Loucy (cell line): Measurements from ENCODE around the gene ARRDC3.

Experiments used
- H2AFZ ChIP-seq: fragments of 200-600 bp; sonication (generic); 2 replicates; pipeline ENCODE4 v1.6.0; 2016; ENCODE audit warnings: antibody characterized with exemption, mild to moderate bottlenecking, low read length, moderate library complexity
- H3F3A ChIP-seq: fragments of 200-600 bp; 2 replicates; pipeline ENCODE4 v1.6.0; 2016; ENCODE audit warnings: antibody characterized with exemption, low read depth, mild to moderate bottlenecking
- H3K27me3 ChIP-seq: fragments of 200-600 bp; sonication (generic); 2 replicates; pipeline ENCODE4 v1.6.1; 2014; ENCODE audit warnings: low read length, mild to moderate bottlenecking; ENCODE audit not compliant: insufficient read depth, poor library complexity, severe bottlenecking
- H3K36me3 ChIP-seq: fragments of 200-600 bp; sonication (generic); 2 replicates; pipeline ENCODE4 v1.6.1; 2016; ENCODE audit warnings: low read length; ENCODE audit not compliant: insufficient read depth
- H3K4me1 ChIP-seq: fragments of 200-600 bp; sonication (generic); 2 replicates; pipeline ENCODE4 v1.5.1; 2014; ENCODE audit warnings: low read length, mild to moderate bottlenecking; ENCODE audit not compliant: insufficient read depth, poor library complexity, severe bottlenecking
- H3K4me2 ChIP-seq: fragments of 200-600 bp; sonication (generic); 2 replicates; pipeline ENCODE4 v1.6.0; 2014; ENCODE audit warnings: antibody characterized with exemption, low read length, low read depth, mild to moderate bottlenecking; ENCODE audit not compliant: poor library complexity, severe bottlenecking
- H3K4me3 ChIP-seq: fragments of 200-600 bp; sonication (generic); 2 replicates; pipeline ENCODE4 v1.5.1; 2014; ENCODE audit warnings: low read length, mild to moderate bottlenecking, mixed read lengths; ENCODE audit not compliant: poor library complexity, severe bottlenecking
- H3K79me2 ChIP-seq: fragments of 200-600 bp; sonication (generic); 2 replicates; pipeline ENCODE4 v1.6.1; 2014; ENCODE audit warnings: low read length; ENCODE audit not compliant: insufficient read depth
- H3K9ac ChIP-seq: fragments of 200-600 bp; sonication (generic); 2 replicates; pipeline ENCODE4 v1.6.0; 2014; ENCODE audit warnings: mild to moderate bottlenecking, low read depth, low read length, moderate library complexity; ENCODE audit not compliant: poor library complexity, severe bottlenecking
- H3K9me2 ChIP-seq: fragments of 200-600 bp; sonication (generic); replicated peaks from 2 replicates; pipeline ENCODE4 v1.6.1; 2016; ENCODE audit warnings: low read depth, low read length, mixed read lengths
- H3K9me3 ChIP-seq: fragments of 200-600 bp; sonication (generic); 2 replicates; pipeline ENCODE4 v1.6.1; 2014; ENCODE audit warnings: mild to moderate bottlenecking, antibody characterized with exemption, low read length, low read depth; ENCODE audit not compliant: insufficient read depth
- H4K20me1 ChIP-seq: fragments of 200-600 bp; sonication (generic); 2 replicates; pipeline ENCODE4 v1.6.0; 2014; ENCODE audit warnings: antibody characterized with exemption, low read length, mild to moderate bottlenecking; ENCODE audit not compliant: insufficient read depth, poor library complexity, severe bottlenecking
- EZH2phosphoT487 ChIP-seq: fragments of 200-600 bp; IDR thresholded peaks from 2 replicates; pipeline ENCODE4 v1.6.1; 2018; ENCODE audit warnings: antibody characterized with exemption, mild to moderate bottlenecking, moderate library complexity, borderline replicate concordance
- TF ChIP-seq, protein P1 (sequence below): fragments of 200-600 bp; sonication (generic); conservative IDR thresholded peaks from 2 replicates; pipeline ENCODE4 v1.5.1; 2014; ENCODE audit warnings: mild to moderate bottlenecking, antibody characterized with exemption, low read length

ARRDC3 gene

DNA sequence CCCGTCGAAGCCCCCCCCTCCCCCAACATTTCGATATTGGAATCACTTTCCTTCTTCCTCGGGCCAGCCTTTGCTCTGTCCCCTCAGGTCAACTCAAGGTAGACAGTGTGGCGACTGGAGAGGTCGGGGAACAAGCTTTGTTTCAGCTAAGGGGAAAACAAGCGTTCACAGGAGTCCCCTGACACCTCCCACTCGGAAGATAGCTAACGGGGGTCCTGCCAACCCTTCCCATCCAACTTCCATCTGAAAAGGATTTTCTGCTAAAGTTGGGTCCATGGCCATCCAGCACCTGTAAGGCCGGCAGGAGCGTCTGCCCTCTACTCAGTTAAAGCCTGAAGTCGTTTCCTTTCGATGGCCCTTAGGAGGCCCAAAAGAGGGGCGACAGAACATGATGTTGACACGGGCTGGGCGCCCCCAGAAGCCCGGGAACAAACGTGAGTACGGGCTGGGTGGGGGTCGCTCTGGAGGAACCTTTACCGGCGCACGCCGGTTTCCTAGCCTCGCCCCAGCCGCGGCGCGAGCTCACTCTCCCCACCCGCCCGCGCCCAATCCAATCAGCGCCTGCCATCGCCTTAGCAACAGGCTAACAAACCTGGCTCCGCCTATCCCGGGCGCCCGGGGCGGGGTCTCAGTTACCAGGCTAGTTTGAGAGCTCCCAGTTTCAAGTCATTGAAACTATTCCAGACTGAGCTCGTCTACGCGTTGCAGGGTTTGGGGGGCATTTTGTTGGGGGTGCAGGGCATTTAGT lies 2.5 kb downstream of the ARRDC3 start:
- TF ChIP-seq, protein P1, sequence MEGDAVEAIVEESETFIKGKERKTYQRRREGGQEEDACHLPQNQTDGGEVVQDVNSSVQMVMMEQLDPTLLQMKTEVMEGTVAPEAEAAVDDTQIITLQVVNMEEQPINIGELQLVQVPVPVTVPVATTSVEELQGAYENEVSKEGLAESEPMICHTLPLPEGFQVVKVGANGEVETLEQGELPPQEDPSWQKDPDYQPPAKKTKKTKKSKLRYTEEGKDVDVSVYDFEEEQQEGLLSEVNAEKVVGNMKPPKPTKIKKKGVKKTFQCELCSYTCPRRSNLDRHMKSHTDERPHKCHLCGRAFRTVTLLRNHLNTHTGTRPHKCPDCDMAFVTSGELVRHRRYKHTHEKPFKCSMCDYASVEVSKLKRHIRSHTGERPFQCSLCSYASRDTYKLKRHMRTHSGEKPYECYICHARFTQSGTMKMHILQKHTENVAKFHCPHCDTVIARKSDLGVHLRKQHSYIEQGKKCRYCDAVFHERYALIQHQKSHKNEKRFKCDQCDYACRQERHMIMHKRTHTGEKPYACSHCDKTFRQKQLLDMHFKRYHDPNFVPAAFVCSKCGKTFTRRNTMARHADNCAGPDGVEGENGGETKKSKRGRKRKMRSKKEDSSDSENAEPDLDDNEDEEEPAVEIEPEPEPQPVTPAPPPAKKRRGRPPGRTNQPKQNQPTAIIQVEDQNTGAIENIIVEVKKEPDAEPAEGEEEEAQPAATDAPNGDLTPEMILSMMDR, result no peak
- H3K9me3 ChIP-seq, result no peaks in the 10 kb centered on the region
- peaks cover 52% of the 10 kb centered on the region for H3K79me2 ChIP-seq
- H2AFZ ChIP-seq, result no peak overlapping the region
- peaks cover 18% of the 10 kb centered on the region for H3K4me1 ChIP-seq
- H3K27me3 ChIP-seq, result no peaks in the 10 kb centered on the region
- peaks cover 9% of the 10 kb centered on the region for H3K36me3 ChIP-seq
- H3K4me2 ChIP-seq, result peak overlapping the region; percentile 75
- peak overlapping the region; percentile 100 for H3K9ac ChIP-seq
- H3K4me3 ChIP-seq, result peak overlapping the region; percentile 96
- no peaks in the 10 kb centered on the region for H3F3A ChIP-seq
- peaks cover 3% of the 10 kb centered on the region for H4K20me1 ChIP-seq
- no peaks in the 10 kb centered on the region for H3K9me2 ChIP-seq

DNA sequence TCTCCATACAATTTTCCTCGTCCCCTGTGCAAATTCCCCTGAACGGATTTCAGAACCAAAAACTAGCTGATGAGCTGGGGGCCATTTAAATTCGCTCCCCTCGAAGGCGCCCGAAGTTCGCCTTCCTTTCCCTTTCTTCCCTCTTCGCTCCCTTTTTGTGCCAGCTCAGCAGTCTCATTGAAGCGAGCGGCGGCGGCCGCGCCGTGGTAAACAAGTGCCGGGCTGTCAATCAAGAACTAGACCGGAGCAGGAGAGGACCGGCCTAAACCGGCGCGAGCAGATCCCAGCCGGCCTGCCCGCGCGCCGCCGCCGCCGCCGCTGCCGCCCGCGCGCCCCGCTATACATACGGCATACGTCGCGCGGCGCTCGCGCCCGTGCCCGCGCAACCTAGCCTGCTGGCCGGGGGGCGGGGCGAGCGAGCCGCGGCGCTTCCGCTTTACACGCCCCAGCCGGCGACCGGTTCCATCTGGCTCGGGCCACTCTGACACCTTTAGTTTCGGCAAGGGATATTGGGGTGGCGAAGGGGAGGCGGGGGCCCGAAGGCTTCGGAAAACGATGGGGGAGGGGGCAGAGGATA lies 3.1 kb downstream of the ARRDC3 start:
- Histone ChIP-seq H3K4me2 (peak overlapping the region; percentile 78), H3K36me3 (peaks cover 11% of the 10 kb centered on the region), H3K9ac (peak overlapping the region; percentile 100), H3K79me2 (peaks cover 54% of the 10 kb centered on the region), H3K9me2 (no peaks in the 10 kb centered on the region), H3F3A (no peaks in the 10 kb centered on the region), H4K20me1 (peaks cover 3% of the 10 kb centered on the region), H3K4me3 (peak overlapping the region; percentile 96), H3K4me1 (peaks cover 18% of the 10 kb centered on the region), H2AFZ (0 out of 2 replicates have a peak overlapping the region, but pooled peaks have one; percentile 43), H3K9me3 (no peaks in the 10 kb centered on the region), H3K27me3 (no peaks in the 10 kb centered on the region)
- TF ChIP-seq EZH2phosphoT487, result no peak
- TF ChIP-seq, protein P1, result no peak

DNA sequence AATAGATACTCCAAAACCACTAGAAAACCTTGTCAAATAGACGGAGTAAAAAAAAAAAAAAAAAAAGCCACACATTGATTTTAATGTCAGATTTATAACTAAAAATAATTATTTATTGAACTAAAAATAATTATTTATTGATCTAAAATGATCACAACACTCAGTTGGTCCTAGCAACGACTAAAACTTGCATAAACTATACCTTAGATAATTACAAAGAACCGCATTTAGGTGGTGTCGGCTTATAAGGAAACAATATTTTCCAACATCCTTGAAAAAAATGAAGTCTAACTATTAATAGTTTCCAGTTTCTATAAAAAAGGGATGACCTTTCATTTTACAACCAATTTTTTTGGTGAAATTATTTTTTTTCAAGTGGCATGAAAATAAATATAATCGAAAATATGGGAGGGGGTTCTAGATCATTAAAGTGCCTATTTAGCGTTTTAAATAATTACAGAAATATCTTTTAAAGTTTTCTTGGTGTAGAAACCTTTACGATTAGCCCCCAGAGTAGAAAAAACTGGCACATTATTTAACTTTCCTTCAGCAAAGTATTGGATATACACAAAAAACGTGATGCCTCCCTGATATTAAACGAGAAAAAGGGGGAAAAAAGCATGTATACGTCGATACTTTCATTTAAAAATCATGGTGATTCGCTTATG lies 3.7 kb downstream of the ARRDC3 start:
- peak overlapping the region; percentile 99 for H3K9ac ChIP-seq
- peaks cover 59% of the 10 kb centered on the region for H3K79me2 ChIP-seq
- H3K9me3 ChIP-seq, result no peaks in the 10 kb centered on the region
- 0 out of 2 replicates have a peak overlapping the region, but pooled peaks have one; percentile 43 for H2AFZ ChIP-seq
- H3F3A ChIP-seq, result no peaks in the 10 kb centered on the region
- H3K36me3 ChIP-seq, result peaks cover 17% of the 10 kb centered on the region
- peak overlapping the region; percentile 78 for H3K4me2 ChIP-seq
- no peak for TF ChIP-seq EZH2phosphoT487
- TF ChIP-seq, protein P1, result no peak
- peaks cover 3% of the 10 kb centered on the region for H4K20me1 ChIP-seq
- no peaks in the 10 kb centered on the region for H3K27me3 ChIP-seq
- H3K9me2 ChIP-seq, result no peaks in the 10 kb centered on the region
- peaks cover 15% of the 10 kb centered on the region for H3K4me1 ChIP-seq
- peak overlapping the region; percentile 96 for H3K4me3 ChIP-seq
